Endometrial microvascular endothelial cells (primary cell): Measurements from ENCODE around the gene UTS2B. TPM values are rescaled to one million over a fixed set of nuclear protein-coding genes. Genes with fewer than 3 reads are reported as not detected.

Source experiments
- in situ Hi-C: cut with HindIII; loops from 2 replicates; pipeline ENCODE4 v1.10.0; 2017; ENCODE audit warnings: low sequenced_read_pairs, low pct_unique_long_range_greater_than_20kb; ENCODE audit errors: inconsistent ontology term
- total RNA-seq: library from RNA; depleted of rRNA; stranded (reverse); fragments of >200 nt; gene quantifications from one replicate; pipeline ENCODE4 v1.2.3, GENCODE V29; 2015; ENCODE audit errors: inconsistent ontology term

The UTS2B gene
- total RNA-seq, 1 donor from 2014 or later, result not detected

GRCh38 chr3:191234216-191234615, 96.1 kb downstream of the UTS2B start:
- in situ Hi-C loops, result loop anchor here (25.0 kb wide), 1 partner anchor 128 kb away; no protein-coding TSS in a partner anchor

GRCh38 chr3:191227541-191227940, 102.8 kb downstream of the UTS2B start:
- in situ Hi-C loops, result loop anchor here (25.0 kb wide), 1 partner anchor 135 kb away; no protein-coding TSS in a partner anchor

- in situ Hi-C loops, result no loop called here
These were observed 108.7 kb downstream of the UTS2B start for GRCh38 chr3:191221638-191222037.

- in situ Hi-C loops, result no loop called here
These were observed 109.4 kb downstream of the UTS2B start for GRCh38 chr3:191220908-191221307.

GRCh38 chr3:191217301-191217700, 113.0 kb downstream of the UTS2B start:
- in situ Hi-C loops, result no loop called here

Other genes starting within 250 kb of the UTS2B start
- gene OSTN, start 131.3 kb downstream of the UTS2B start, total RNA-seq, result not detected
- 153 TPM for gene CCDC50, start 1.1 kb downstream of the UTS2B start, total RNA-seq
- gene PYDC2, start 130.6 kb upstream of the UTS2B start, total RNA-seq, result not detected